GM10266 (cell line): Measurements from ENCODE around the gene RAB3A.

Experiments used
- DNase-seq: peaks from one replicate; pipeline ENCODE4 v3.0.0; 2012; ENCODE audit errors: extremely low spot score
- TF ChIP-seq, protein P1 (sequence below): IDR thresholded peaks from 2 replicates; pipeline ENCODE4 v1.5.1; 2012; ENCODE audit warnings: mild to moderate bottlenecking, low read depth; ENCODE audit not compliant: control insufficient read depth, insufficient read depth; ENCODE audit errors: missing control alignments

The RAB3A gene

DNA sequence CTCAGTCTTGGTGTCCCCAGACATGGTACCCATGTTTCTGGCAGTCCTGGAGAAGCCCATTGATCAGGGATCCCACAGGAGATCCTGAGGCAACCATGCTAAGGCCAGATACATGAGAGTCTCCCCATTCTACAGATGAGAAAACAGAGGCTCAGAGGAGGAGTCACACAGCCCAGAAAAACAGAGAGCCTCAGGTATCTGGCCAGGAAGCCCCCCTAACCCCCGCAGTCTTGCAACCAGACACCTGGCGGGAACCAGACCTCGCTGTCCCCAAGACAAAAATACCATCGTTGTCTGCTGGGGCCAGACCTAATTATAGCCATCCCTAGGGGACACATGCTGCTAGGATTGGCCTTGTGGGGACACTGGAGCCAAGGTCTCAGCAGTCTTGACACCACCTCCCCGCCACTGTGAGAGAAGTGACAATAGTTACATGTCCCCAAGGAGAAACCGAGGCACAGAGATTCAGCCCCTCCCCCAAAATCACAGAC lies 24.0 kb upstream of the RAB3A start:
- no peak for DNase-seq
- TF ChIP-seq, protein P1, sequence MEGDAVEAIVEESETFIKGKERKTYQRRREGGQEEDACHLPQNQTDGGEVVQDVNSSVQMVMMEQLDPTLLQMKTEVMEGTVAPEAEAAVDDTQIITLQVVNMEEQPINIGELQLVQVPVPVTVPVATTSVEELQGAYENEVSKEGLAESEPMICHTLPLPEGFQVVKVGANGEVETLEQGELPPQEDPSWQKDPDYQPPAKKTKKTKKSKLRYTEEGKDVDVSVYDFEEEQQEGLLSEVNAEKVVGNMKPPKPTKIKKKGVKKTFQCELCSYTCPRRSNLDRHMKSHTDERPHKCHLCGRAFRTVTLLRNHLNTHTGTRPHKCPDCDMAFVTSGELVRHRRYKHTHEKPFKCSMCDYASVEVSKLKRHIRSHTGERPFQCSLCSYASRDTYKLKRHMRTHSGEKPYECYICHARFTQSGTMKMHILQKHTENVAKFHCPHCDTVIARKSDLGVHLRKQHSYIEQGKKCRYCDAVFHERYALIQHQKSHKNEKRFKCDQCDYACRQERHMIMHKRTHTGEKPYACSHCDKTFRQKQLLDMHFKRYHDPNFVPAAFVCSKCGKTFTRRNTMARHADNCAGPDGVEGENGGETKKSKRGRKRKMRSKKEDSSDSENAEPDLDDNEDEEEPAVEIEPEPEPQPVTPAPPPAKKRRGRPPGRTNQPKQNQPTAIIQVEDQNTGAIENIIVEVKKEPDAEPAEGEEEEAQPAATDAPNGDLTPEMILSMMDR = no peak

- TF ChIP-seq, protein P1 = no peak
- peak; percentile 70 for DNase-seq
Measured at GRCh38 chr19:18226956-18227780, 23.3 kb upstream of the RAB3A start.

DNA sequence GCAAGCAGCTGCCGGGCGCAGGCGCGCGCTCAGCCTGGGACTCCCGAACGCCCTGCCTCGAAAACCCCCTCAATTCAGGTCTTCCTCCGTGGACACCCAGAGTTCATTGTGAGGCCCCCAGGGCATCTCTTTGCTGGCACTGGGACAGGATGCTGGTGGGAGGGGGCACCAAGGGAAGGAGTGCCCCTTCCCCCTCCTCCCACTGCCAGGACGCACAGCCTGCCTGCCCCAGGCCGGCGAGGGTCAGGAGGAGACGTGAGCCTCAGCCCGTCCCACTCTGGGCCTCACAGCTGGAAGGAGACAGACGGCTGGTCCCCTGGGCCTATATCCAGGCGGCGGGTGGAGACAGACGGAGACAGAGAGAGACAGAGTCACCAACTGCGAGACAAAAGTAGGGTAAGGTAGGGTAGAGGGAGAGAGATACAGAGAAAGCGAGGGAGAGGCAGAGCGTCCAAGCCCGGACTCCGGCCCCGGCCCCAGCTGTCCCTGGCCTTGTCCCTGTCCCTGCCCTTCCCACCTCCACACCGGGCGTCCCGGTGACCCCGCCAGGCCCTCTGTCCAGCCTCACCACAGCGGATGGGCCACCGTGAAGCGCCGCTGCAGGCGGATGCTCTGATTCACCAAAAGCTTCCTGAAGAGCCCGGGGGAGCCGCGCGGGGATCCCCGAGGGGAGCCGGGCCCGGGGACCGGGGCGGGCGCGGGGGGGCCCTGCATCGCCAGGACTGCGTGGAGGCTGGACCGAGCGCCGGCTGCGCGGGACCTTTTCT lies 22.0 kb upstream of the RAB3A start, which contains the start of gene PDE4C:
Gene PDE4C (minus strand): TSS at position 737 of the 767 bp plus-strand sequence. CDS start 23 bp downstream, at position 714.
- peak; percentile 52 for DNase-seq

GRCh38 chr19:18225355-18225701 lies 21.5 kb upstream of the RAB3A start:
- DNase-seq = no peak
- TF ChIP-seq, protein P1 = no peak

More for the DNA sequence above, 22.0 kb upstream of the RAB3A start, which contains the start of gene PDE4C:
- TF ChIP-seq, protein P1 = no peak

DNA sequence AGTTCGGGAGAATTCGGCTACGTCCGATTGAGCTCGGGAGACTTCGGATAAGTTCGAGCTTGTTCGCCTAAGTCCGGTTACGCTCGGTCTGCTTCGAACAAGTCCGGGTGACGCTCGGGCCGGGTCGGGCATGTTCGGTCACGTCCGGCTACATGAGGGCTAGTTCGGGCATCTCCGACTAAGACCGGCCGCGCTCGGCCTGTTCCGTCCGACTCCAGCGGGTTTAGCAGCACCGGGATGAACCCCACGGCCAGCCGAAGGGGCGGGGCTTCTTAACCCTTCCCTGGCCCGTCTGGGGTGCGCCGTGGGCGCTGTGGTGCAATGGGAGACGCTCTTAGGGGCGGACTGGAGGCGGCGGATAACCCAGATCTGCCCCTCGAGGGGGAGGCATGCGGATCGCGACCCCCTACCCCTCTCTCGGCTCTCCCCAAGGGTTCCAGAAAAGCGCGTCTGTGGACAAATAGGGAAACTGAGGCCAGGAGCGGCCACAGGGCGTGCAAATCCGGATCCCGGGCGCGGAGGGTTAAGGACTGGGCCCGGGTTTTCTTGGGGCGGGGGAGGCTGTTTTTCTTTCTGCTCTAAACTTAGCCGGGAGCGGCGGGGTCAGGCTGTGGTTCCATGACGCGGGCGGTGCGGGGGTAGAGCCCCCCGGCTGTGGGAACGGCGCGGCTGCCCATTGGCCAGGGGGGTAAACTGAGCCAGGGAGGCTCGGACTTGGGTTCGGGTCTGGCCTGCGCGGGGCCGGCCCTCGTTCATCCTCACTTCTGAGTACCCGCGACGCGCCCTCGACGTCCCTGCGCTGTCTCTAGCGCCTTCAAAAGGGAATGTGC lies 20.9 kb upstream of the RAB3A start:
- TF ChIP-seq, protein P1 = no peak
- DNase-seq = peak; percentile 99

GRCh38 chr19:18223860-18224524 lies 20.1 kb upstream of the RAB3A start:
- peak; percentile 72 for DNase-seq
- TF ChIP-seq, protein P1 = no peak
